Gastrocnemius medialis (tissue), 4 donors: ENCODE results near the gene ARL11.

Experiments
- POLR2A ChIP-seq, 2 donors: fragments of 450-650 bp; IDR thresholded peaks; one replicate each; pipeline ENCODE4 v1.6.1; 2017; ENCODE audit warnings: antibody characterized with exemption in 2 of 2, mild to moderate bottlenecking in 2 of 2, moderate library complexity in 2 of 2
- TF ChIP-seq, protein P1 (sequence below), 5 experiments: fragments of 450-650 bp in 3 of 5; fragments of 200-600 bp in 2 of 5; sonication (generic) in 2 of 5; IDR thresholded peaks in 4 of 5; conservative IDR thresholded peaks in 1 of 5; 1 replicate in 4 of 5; 2 replicates in 1 of 5; pipeline ENCODE4 v1.5.1; 2016 to 2019; ENCODE audit warnings: antibody characterized with exemption in 5 of 5, mild to moderate bottlenecking in 3 of 5, moderate library complexity in 3 of 5

DNA sequence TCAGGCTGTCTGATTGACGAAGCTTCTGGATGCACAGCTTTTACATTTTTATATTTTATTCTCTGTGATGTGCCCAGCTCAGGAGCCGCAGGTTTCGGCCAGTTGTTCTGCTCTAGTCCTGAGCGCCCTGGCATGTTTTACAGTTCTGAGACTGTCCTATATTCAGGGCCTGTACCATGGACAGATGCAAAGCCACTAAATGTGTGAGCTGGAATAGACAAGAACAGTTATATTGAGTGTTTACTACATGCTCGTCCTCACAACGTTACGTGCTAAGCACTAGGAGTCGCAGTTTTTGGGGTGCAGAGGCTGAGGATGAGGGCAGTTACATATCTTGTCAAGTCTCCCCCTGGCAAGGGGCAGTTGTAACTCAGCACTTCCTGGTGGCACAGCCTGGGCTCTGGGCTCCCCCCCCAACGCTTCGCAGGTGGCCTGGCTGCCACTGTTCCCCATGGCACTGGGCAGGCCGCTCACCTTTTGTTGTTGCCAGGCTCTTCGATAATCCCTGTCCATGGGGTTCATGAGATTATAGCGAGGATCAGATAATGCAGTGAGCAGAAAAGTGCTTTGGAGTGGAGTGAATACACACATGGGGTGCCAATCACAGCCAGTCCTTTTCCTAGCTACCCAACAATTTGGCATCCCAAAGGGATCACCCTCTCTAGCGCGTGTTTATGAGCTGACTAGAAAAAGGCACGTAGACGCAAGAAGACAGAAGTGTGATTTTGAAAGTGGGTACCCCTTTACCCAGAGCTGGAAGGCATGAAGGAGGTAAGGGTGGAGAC, 23.5 kb downstream of the ARL11 start:
- TF ChIP-seq, protein P1, sequence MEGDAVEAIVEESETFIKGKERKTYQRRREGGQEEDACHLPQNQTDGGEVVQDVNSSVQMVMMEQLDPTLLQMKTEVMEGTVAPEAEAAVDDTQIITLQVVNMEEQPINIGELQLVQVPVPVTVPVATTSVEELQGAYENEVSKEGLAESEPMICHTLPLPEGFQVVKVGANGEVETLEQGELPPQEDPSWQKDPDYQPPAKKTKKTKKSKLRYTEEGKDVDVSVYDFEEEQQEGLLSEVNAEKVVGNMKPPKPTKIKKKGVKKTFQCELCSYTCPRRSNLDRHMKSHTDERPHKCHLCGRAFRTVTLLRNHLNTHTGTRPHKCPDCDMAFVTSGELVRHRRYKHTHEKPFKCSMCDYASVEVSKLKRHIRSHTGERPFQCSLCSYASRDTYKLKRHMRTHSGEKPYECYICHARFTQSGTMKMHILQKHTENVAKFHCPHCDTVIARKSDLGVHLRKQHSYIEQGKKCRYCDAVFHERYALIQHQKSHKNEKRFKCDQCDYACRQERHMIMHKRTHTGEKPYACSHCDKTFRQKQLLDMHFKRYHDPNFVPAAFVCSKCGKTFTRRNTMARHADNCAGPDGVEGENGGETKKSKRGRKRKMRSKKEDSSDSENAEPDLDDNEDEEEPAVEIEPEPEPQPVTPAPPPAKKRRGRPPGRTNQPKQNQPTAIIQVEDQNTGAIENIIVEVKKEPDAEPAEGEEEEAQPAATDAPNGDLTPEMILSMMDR (IDR thresholded peaks at IDR 0.05 in 4 of 5, conservative IDR thresholded peaks at IDR 0.05 in 1 of 5): no peak
- peak; percentile 25 to 40 for TF ChIP-seq POLR2A (IDR thresholded peaks at IDR 0.05)
